Choroid plexus epithelial cell (primary cell): ENCODE results near the gene TRIM22.
"Not testable (repeated sequence)": the region's sequence is repeated elsewhere in the genome, so short reads cannot be mapped to it uniquely, and the experiment has no call there.

Source experiments
- DNase-seq: peaks from one replicate; pipeline ENCODE4 v3.0.0-alpha.2; 2010; ENCODE audit warnings: low read depth
- H3K4me3 ChIP-seq: 2 replicates; pipeline ENCODE4 v1.5.1; 2011; ENCODE audit warnings: low read depth, mild to moderate bottlenecking, control low read depth, low read length, moderate library complexity
- CTCF ChIP-seq: conservative IDR thresholded peaks from 2 replicates; pipeline ENCODE4 v1.5.1; 2011; ENCODE audit warnings: low read depth, mild to moderate bottlenecking, control low read depth, inconsistent platforms, low read length, moderate library complexity

TRIM22 gene

GRCh38 chr11:5684036-5684645 lies 5.4 kb upstream of the TRIM22 start:
- no peak for TF ChIP-seq CTCF
- peak overlapping the region; percentile 60 for H3K4me3 ChIP-seq
- DNase-seq: peak; percentile 12

- peak; percentile 99 for DNase-seq
- H3K4me3 ChIP-seq: peak within 1 kb of the TSS; percentile 60
- TF ChIP-seq CTCF: peak; percentile 86
These were observed 4.8 kb upstream of the TRIM22 start, which contains the start of gene TRIM5 for GRCh38 chr11:5684646-5685362. TSS of gene TRIM5 (minus strand) at chr11:5685074. CDS start at chr11:5680177, 4,897 bp downstream.

GRCh38 chr11:5686426-5686825 lies 3.2 kb upstream of the TRIM22 start:
- no peak overlapping the region for H3K4me3 ChIP-seq
- DNase-seq: no peak
- TF ChIP-seq CTCF: no peak

DNA sequence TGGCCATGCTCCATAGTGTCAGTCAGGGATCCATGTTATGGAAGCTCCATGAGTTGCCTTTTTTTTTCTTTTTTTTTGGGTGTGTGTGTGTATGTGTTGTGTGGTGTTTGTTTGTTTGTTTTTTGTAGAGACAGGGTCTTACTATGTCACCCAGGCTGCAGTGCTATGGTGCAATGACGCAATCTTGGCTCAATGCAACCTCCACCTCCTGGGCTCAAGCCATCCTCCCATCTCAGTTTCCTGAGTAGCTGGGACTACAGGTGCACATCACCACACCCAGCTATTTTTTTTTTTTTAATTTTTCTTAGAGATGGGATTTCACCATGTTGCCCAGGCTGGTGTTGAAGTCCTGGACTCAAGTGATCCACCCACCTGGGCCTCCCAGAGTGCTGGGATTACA lies 1.1 kb upstream of the TRIM22 start:
- TF ChIP-seq CTCF: no peak
- H3K4me3 ChIP-seq: no peak overlapping the region
- DNase-seq: no peak

GRCh38 chr11:5690216-5690615 lies 626 bp downstream of the TRIM22 start:
- no peak for TF ChIP-seq CTCF
- peak; percentile 30 for DNase-seq
- H3K4me3 ChIP-seq: peak overlapping the region; percentile 59

GRCh38 chr11:5690736-5691135 lies 1.1 kb downstream of the TRIM22 start:
- TF ChIP-seq CTCF: no peak
- peak; percentile 30 for DNase-seq
- H3K4me3 ChIP-seq: peak overlapping the region; percentile 59

DNA sequence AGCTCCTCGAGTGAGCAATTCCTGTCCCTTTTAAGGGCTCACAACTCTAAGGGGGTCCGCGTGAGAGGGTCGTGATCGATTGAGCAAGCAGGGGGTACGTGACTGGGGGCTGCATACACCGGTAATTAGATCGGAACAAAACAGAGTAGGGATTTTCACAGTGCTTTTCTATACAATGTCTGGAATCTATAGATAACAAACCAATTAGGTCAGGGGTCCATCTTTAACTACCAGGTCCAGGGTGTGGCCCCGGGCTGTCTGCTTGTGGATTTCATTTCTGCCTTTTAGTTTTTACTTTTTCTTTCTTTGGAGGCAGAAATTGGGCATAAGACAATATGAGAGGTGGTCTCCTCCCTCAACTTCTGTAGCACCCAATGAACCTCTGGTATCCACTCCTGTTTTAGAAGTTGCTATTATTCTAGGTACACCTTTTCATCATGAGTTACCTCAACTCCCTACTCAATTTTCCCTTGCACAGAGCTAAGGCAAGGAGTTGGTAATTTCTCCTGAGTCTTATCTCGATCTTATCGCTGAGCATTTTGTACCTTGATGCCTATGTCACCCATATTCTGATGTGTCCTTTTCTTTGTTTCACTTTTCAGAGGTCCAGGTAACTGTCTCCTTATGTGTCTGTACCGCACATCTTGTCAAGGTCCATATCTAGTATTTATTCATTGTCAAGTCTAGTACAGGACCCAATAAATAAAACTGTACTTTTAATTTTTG lies 1.8 kb downstream of the TRIM22 start:
- not testable (repeated sequence) for DNase-seq
- peak overlapping the region; percentile 59 for H3K4me3 ChIP-seq
